Right atrium auricular region (tissue), 2 donors: ENCODE results near the gene SCG5. TPM values are rescaled to one million over a fixed set of nuclear protein-coding genes. Genes with fewer than 3 reads are reported as not detected.

ENCODE experiments used
- DNase-seq: peaks from one replicate; pipeline ENCODE4 v3.0.0-alpha.2; 2019; ENCODE audit warnings: low spot score
- H3K27ac ChIP-seq, 2 donors: fragments of 200-600 bp; sonication (generic); 1 replicate in 1 of 2; 2 replicates in 1 of 2; pipeline ENCODE4 v1.5.1; 2016 to 2019
- H3K27me3 ChIP-seq, 2 donors: fragments of 200-600 bp; sonication (generic); one replicate each; pipeline versions ENCODE4 v1.5.1 to v1.6.0; 2017 to 2019
- H3K36me3 ChIP-seq: fragments of 200-600 bp; sonication (generic); one replicate; pipeline ENCODE4 v1.5.1; 2016
- H3K4me1 ChIP-seq, 2 donors: fragments of 200-600 bp; sonication (generic); one replicate each; pipeline versions ENCODE4 v1.5.1 to v1.6.0; 2017 to 2019
- H3K4me3 ChIP-seq, 2 donors: fragments of 200-600 bp; sonication (generic); 1 replicate in 1 of 2; 2 replicates in 1 of 2; pipeline ENCODE4 v1.5.1; 2017 to 2019; ENCODE audit warnings: mild to moderate bottlenecking in 1 of 2, moderate library complexity in 1 of 2
- H3K9me3 ChIP-seq, 2 donors: fragments of 200-600 bp; sonication (generic); one replicate each; pipeline ENCODE4 v1.5.1; 2019
- total RNA-seq, 2 donors: library from RNA; depleted of rRNA; stranded (reverse); fragments of >200 nt; gene quantifications; one replicate each; pipeline ENCODE4 v1.1.0, GENCODE V29; 2016
- TF ChIP-seq, protein P1 (sequence below), 2 donors: fragments of 200-600 bp; sonication (generic); IDR thresholded peaks; one replicate each; pipeline ENCODE4 v1.5.1; 2019; ENCODE audit warnings: antibody characterized with exemption in 2 of 2

SCG5 gene
- total RNA-seq, 2 donors from 2014 or later, result 0.90 TPM; not detected in 1

DNA sequence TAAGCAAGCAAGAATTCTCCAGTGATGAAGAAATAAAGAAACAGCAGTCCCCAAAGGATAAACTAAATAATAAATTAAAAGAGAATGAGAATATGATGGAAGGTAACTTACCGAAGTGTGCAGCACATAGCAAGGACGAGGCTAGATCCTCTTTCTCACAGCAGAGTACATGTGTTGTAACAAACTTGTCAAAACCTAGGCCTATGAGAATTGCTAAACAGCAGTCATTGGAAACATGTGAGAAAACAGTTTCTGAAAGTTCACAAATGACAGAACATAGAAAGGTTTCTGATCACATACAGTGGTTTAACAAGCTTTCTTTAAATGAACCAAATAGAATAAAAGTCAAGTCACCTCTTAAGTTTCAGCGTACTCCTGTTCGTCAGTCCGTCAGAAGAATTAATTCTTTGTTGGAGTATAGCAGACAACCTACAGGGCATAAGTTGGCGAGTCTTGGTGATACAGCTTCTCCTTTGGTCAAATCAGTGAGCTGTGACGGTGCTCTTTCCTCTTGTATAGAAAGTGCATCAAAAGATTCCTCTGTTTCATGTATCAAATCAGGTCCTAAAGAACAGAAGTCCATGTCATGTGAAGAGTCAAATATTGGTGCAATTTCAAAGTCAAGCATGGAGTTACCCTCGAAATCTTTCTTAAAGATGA, 4.5 kb upstream of the SCG5 start:
- Histone ChIP-seq H3K36me3 (no peaks in the 10 kb centered on the region), H3K4me1 (peaks cover 0 to 6% of the 10 kb centered on the region in 2 donors), H3K9me3 (no peaks in the 10 kb centered on the region), H3K27me3 (no peaks in the 10 kb centered on the region), H3K4me3 (no peak overlapping the region), H3K27ac (no peak overlapping the region)
- no peak for DNase-seq
- TF ChIP-seq, protein P1, sequence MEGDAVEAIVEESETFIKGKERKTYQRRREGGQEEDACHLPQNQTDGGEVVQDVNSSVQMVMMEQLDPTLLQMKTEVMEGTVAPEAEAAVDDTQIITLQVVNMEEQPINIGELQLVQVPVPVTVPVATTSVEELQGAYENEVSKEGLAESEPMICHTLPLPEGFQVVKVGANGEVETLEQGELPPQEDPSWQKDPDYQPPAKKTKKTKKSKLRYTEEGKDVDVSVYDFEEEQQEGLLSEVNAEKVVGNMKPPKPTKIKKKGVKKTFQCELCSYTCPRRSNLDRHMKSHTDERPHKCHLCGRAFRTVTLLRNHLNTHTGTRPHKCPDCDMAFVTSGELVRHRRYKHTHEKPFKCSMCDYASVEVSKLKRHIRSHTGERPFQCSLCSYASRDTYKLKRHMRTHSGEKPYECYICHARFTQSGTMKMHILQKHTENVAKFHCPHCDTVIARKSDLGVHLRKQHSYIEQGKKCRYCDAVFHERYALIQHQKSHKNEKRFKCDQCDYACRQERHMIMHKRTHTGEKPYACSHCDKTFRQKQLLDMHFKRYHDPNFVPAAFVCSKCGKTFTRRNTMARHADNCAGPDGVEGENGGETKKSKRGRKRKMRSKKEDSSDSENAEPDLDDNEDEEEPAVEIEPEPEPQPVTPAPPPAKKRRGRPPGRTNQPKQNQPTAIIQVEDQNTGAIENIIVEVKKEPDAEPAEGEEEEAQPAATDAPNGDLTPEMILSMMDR (IDR thresholded peaks at IDR 0.05), result no peak

DNA sequence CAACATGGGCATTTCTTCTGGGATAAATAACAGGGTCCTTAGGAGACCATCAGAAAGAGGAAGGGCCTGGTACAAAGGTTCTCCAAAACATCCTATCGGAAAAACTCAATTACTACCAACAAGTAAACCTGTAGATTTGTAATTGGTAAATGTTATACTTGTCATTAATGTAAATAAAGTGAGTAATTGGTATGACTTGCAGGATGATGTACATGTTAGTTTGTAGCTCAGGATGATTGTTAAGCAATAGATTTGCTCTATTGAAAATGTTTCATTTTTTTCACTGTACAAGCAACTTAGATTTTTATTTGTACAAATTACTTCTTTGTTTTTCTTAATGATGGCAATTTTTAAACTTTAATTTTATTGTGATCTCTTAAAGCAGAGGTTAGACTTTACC, 3.8 kb upstream of the SCG5 start:
- Histone ChIP-seq H3K36me3 (no peaks in the 10 kb centered on the region), H3K27me3 (no peaks in the 10 kb centered on the region), H3K9me3 (no peaks in the 10 kb centered on the region), H3K27ac (no peak overlapping the region), H3K4me3 (no peak overlapping the region), H3K4me1 (peaks cover 0 to 6% of the 10 kb centered on the region in 2 donors)
- TF ChIP-seq, protein P1 (IDR thresholded peaks at IDR 0.05), result no peak
- DNase-seq, result no peak

DNA sequence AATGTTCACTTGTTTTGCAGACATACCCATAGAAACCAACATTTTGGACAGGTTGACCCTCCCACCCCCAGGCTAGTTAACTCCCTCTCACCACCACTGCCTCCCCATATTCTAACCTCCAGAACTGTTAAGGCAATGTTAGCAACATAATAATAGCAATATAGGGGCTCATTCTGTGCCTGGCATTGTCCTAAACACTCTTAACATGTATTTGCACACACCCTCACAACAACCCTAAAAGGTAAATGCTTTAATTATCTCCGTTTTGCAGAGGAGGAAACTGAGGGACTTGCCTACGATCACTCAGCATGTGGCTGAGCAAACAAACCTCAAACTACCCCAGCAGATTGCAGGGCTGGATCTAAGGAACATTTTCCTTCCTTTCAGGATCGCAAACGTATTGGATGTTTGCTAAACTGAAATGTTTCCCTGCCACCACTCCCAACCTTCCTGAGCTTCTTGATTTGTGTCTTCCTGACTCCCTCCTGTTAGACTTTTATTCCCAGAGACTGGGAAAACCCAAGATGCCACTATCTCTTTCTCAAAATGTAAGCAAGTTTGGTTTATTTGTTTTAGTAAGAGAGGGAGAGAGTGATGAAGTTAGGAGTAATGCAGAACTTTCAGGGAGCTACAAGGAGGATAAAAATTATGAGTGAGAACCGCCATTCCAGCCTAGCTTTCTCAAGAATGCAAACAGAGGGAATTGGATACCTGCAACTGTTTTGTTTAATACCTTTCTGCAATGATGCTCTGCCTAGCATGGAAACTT, 1.3 kb downstream of the SCG5 start:
- peaks cover 0 to 6% of the 10 kb centered on the region in 2 donors for H3K4me1 ChIP-seq
- no peak overlapping the region for H3K27ac ChIP-seq
- TF ChIP-seq, protein P1 (IDR thresholded peaks at IDR 0.05), result no peak
- H3K36me3 ChIP-seq, result no peaks in the 10 kb centered on the region
- no peaks in the 10 kb centered on the region for H3K9me3 ChIP-seq
- no peak for DNase-seq
- H3K4me3 ChIP-seq, result no peak overlapping the region
- no peaks in the 10 kb centered on the region for H3K27me3 ChIP-seq

DNA sequence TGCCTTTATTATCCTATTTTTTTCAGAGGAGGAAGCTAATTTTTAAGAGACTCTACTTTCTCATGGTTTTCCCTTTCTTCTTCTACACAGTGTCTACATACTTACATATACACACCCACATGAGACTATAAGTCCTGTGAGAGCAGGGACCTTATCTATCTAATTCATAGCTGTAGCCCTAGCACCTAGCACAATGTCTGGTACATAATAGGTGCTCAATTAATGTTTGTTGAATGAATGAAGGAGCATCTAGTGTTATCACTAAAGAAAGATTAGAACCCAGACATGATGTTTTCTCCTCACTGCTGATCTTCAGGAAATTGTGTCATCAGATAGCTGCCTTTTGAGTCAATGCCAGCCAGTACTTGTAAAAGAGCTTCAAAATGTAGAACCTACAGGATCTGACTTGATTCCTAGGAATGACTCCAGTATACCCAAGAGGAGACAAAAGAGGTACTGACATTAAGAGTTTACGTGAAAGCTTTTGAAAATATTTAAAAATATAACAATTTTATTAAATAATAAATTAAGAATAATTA, 2.5 kb downstream of the SCG5 start:
- Histone ChIP-seq H3K27ac (no peak overlapping the region), H3K4me3 (no peak overlapping the region), H3K27me3 (no peaks in the 10 kb centered on the region), H3K36me3 (no peaks in the 10 kb centered on the region), H3K4me1 (peaks cover 0 to 6% of the 10 kb centered on the region in 2 donors), H3K9me3 (no peaks in the 10 kb centered on the region)
- DNase-seq, result no peak
- TF ChIP-seq, protein P1 (IDR thresholded peaks at IDR 0.05), result no peak

DNA sequence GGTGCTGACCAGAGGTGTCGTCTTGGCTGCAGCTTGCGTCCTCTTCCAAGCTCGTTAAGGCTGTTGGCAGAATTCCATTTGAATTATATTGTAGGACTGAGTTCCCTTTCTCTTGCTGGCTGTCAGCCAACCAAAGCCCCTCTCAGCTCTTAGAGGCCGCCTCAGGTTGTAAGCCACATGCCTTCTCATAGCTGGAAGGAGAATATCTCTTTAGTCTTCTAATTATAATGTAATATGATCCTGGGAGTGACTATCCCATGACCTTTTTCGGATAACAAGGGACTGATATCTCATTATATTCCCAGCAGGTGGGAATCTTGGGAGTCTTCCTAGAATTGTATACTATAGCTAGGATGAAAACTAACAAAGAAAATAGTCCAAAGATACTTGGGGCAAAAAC, 4.8 kb downstream of the SCG5 start:
- Histone ChIP-seq H3K9me3 (no peaks in the 10 kb centered on the region), H3K4me3 (no peak overlapping the region), H3K4me1 (peaks cover 0 to 5% of the 10 kb centered on the region in 2 donors), H3K27me3 (no peaks in the 10 kb centered on the region), H3K27ac (no peak overlapping the region), H3K36me3 (no peaks in the 10 kb centered on the region)
- no peak for DNase-seq
- TF ChIP-seq, protein P1 (IDR thresholded peaks at IDR 0.05), result no peak
